PC-3 (cell line): Measurements from ENCODE around the gene GPRC6A. TPM values are rescaled to one million over a fixed set of nuclear protein-coding genes. Genes with fewer than 3 reads are reported as not detected.

Experiments
- ATAC-seq: fragments of 200-7000 bp; cut with Tn5 transposase; 2 replicates; pipeline ENCODE4 v1.9.1; 2020; ENCODE audit warnings: mild to moderate bottlenecking, moderate library complexity
- BruUV-seq: library from RNA; stranded (reverse); fragments of 400-500 nt; replicated peaks from 2 replicates; lab custom pipeline; 2021; lab: Mats Ljungman, UMichigan
- CTCF ChIA-PET: fragments of 300-600 bp; sonication (Branson Sonifier 250); formaldehyde crosslinking; loops from one replicate; lab custom pipeline; 2022; ENCODE audit warnings: antibody characterized with exemption; lab: Charles Lee
- POLR2A ChIA-PET: fragments of 300-600 bp; sonication (Branson Sonifier 250); formaldehyde crosslinking; loops from one replicate; lab custom pipeline; 2022; ENCODE audit warnings: antibody characterized with exemption; ENCODE audit not compliant: unreplicated experiment; lab: Charles Lee
- DNase-seq: peaks from one replicate; pipeline ENCODE4 v3.0.0-alpha.2; 2015
- H2AFZ ChIP-seq: fragments of 300-600 bp; sonication (generic); 2 replicates; pipeline ENCODE4 v1.6.0; 2016; ENCODE audit warnings: antibody characterized with exemption, low read length
- H3F3A ChIP-seq: fragments of 300-600 bp; sonication (generic); one replicate; pipeline ENCODE4 v1.6.0; 2017; ENCODE audit warnings: antibody characterized with exemption, low read length, control low read depth, mild to moderate bottlenecking; ENCODE audit not compliant: unreplicated experiment
- H3K27ac ChIP-seq: fragments of 300-600 bp; sonication (generic); 2 replicates; pipeline ENCODE4 v1.5.1; 2016; ENCODE audit warnings: mild to moderate bottlenecking, low read length
- H3K27me3 ChIP-seq: fragments of 300-600 bp; sonication (generic); 2 replicates; pipeline ENCODE4 v1.6.1; 2016; ENCODE audit warnings: low read length, mixed read lengths
- H3K36me3 ChIP-seq: fragments of 300-600 bp; sonication (generic); 2 replicates; pipeline ENCODE4 v1.6.1; 2016; ENCODE audit warnings: low read depth, mixed run types, low read length, mixed read lengths
- H3K4me1 ChIP-seq: fragments of 300-600 bp; sonication (generic); 2 replicates; pipeline ENCODE4 v1.5.1; 2016; ENCODE audit warnings: low read length; ENCODE audit not compliant: insufficient read depth
- H3K4me2 ChIP-seq: fragments of 300-600 bp; sonication (generic); 2 replicates; pipeline ENCODE4 v1.6.0; 2016; ENCODE audit warnings: low read length
- H3K4me3 ChIP-seq: fragments of 300-600 bp; sonication (generic); 2 replicates; pipeline ENCODE4 v1.5.1; 2016; ENCODE audit warnings: mild to moderate bottlenecking, low read length, mixed read lengths
- H3K79me2 ChIP-seq: fragments of 300-600 bp; sonication (generic); 2 replicates; pipeline ENCODE4 v1.6.1; 2017; ENCODE audit warnings: low read length, mixed read lengths
- H3K9ac ChIP-seq: fragments of 300-600 bp; sonication (generic); 2 replicates; pipeline ENCODE4 v1.6.0; 2016; ENCODE audit warnings: mild to moderate bottlenecking, low read length
- H3K9me2 ChIP-seq: fragments of 300-600 bp; sonication (generic); replicated peaks from 2 replicates; pipeline ENCODE4 v1.6.1; 2016; ENCODE audit warnings: mixed run types, low read length, mixed read lengths
- H3K9me3 ChIP-seq: fragments of 300-600 bp; sonication (generic); 2 replicates; pipeline ENCODE4 v1.6.1; 2016; ENCODE audit warnings: low read length, mixed read lengths
- H4K20me1 ChIP-seq: fragments of 300-600 bp; sonication (generic); 2 replicates; pipeline ENCODE4 v1.6.1; 2016; ENCODE audit warnings: low read length, mixed read lengths
- EZH2 ChIP-seq: fragments of 300-600 bp; sonication (generic); IDR thresholded peaks from one replicate; pipeline ENCODE4 v1.6.1; 2017; ENCODE audit warnings: antibody characterized with exemption, mild to moderate bottlenecking, low read length; ENCODE audit not compliant: unreplicated experiment
- EZH2phosphoT487 ChIP-seq: fragments of 300-600 bp; sonication (generic); IDR thresholded peaks from 2 replicates; pipeline ENCODE4 v1.6.1; 2018; ENCODE audit warnings: mild to moderate bottlenecking, antibody characterized with exemption, low read length, borderline replicate concordance
- intact Hi-C: fragments of 100-400 bp; cut with micrococcal nuclease; formaldehyde crosslinking; loops from 2 replicates; pipeline ENCODE4 v1.9.0; 2023
- total RNA-seq: library from RNA; depleted of rRNA; stranded (reverse); fragments of >200 nt; gene quantifications from 2 replicates; pipeline ENCODE4 v1.2.3, GENCODE V29; 2014
- TF ChIP-seq, protein P1 (sequence below): fragments of 300-600 bp; sonication (generic); conservative IDR thresholded peaks from 2 replicates; pipeline ENCODE4 v1.5.1; 2017; ENCODE audit warnings: antibody characterized with exemption, low read depth, mild to moderate bottlenecking, low read length

Gene GPRC6A
- total RNA-seq, 1 experiment from 2014 or later = not detected

DNA sequence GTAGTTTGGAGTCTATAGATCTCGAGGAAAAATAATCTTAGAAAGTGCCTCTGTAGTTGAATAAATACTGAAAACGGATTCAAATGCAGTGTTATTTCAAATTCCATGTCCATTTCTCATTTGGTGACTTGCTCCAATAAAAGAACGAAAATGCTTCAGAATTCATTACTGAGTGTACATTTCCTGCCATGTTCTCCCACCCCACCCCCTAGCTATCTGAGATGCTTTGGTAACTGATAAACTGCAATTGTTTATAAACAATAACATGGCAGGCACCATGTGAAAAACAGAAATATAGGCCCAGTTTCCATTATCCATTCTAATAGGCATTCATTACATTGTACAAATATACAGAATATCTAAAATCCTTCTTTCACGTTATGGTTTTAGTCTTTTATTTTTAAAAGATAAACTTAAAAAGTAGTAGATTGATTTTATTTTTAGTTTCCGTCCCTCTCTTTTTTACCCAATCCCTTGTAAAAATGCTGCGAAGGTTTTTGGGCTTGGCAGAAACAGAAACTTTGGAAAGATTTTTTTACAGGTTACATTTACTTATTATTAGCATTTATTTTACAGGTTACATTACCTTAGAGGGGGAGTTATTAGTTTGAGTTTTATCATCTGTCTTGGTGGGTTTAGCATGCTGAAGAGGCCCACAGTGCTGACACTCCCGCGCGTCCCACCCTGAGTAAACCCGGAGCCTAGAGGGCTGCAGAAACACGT lies 64.8 kb downstream of the GPRC6A start:
- BruUV-seq = no TSS peak
- H3K9me2 ChIP-seq = no peaks in the 10 kb centered on the region
- no peak overlapping the region for H3K4me2 ChIP-seq
- no peaks in the 10 kb centered on the region for H3F3A ChIP-seq
- ChIA-PET CTCF (no interaction called here), POLR2A (no interaction called here)
- H3K27ac ChIP-seq = no peak overlapping the region
- no peaks in the 10 kb centered on the region for H3K79me2 ChIP-seq
- intact Hi-C loops = no loop called here
- no peaks in the 10 kb centered on the region for H3K27me3 ChIP-seq
- no peak for ATAC-seq
- no peaks in the 10 kb centered on the region for H3K36me3 ChIP-seq
- no peak overlapping the region for H2AFZ ChIP-seq
- DNase-seq = no peak
- H3K4me3 ChIP-seq = no peak overlapping the region
- H3K9me3 ChIP-seq = no peaks in the 10 kb centered on the region
- no peaks in the 10 kb centered on the region for H4K20me1 ChIP-seq
- no peaks in the 10 kb centered on the region for H3K4me1 ChIP-seq
- TF ChIP-seq, protein P1, sequence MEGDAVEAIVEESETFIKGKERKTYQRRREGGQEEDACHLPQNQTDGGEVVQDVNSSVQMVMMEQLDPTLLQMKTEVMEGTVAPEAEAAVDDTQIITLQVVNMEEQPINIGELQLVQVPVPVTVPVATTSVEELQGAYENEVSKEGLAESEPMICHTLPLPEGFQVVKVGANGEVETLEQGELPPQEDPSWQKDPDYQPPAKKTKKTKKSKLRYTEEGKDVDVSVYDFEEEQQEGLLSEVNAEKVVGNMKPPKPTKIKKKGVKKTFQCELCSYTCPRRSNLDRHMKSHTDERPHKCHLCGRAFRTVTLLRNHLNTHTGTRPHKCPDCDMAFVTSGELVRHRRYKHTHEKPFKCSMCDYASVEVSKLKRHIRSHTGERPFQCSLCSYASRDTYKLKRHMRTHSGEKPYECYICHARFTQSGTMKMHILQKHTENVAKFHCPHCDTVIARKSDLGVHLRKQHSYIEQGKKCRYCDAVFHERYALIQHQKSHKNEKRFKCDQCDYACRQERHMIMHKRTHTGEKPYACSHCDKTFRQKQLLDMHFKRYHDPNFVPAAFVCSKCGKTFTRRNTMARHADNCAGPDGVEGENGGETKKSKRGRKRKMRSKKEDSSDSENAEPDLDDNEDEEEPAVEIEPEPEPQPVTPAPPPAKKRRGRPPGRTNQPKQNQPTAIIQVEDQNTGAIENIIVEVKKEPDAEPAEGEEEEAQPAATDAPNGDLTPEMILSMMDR = no peak
- no peak for TF ChIP-seq EZH2phosphoT487
- no peak for TF ChIP-seq EZH2
- H3K9ac ChIP-seq = no peak overlapping the region

DNA sequence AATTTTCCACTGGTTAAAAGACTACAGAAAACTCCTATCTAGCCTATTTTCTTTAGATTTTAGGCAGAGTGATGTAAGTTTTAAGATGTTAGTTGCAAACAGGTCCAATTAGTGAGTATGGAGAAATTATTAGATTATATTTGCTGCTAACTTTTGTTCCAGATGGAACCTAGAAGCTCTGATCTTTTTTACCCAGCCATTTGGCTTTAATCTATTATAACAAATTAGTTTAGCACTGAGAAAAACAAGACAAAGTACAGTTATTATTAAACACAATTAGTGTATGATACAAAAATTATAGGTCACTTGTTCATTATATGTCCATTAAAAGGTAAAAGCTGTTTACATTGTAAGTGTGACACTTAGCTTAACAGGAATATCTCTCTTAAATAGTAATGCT lies 65.8 kb downstream of the GPRC6A start:
- Histone ChIP-seq H3K79me2 (no peaks in the 10 kb centered on the region), H3K9me2 (no peaks in the 10 kb centered on the region), H3K9ac (no peak overlapping the region), H3K9me3 (no peaks in the 10 kb centered on the region), H3F3A (no peaks in the 10 kb centered on the region), H3K4me1 (no peaks in the 10 kb centered on the region), H3K27ac (no peak overlapping the region), H3K36me3 (no peaks in the 10 kb centered on the region), H4K20me1 (no peaks in the 10 kb centered on the region), H3K4me3 (no peak overlapping the region), H2AFZ (no peak overlapping the region), H3K27me3 (no peaks in the 10 kb centered on the region), H3K4me2 (no peak overlapping the region)
- CTCF ChIA-PET = no interaction called here
- BruUV-seq = no TSS peak
- no peak for DNase-seq
- intact Hi-C loops = no loop called here
- POLR2A ChIA-PET = no interaction called here
- no peak for TF ChIP-seq EZH2phosphoT487
- no peak for TF ChIP-seq EZH2
- TF ChIP-seq, protein P1 = no peak
- no peak for ATAC-seq

DNA sequence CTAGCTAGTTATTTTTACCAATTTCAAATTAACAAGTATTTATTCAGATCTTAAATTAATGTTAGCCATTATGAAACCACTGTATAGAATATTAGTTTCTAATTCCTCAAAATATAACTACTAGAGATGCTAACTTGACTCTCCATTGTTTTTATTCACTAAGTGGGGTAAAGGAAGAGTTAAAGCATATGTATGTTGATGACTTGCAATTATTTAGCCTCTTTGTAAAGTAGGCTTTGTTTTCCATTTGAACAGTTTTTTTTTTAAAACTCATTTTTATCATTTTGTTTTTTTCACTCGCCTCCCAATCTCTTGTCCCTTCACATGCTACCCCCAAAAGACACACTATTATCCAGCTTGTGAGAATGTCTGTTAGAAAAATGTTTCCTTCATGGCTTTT lies 66.6 kb downstream of the GPRC6A start:
- TF ChIP-seq EZH2phosphoT487 (no peak), EZH2 (no peak)
- Histone ChIP-seq H3K27me3 (no peaks in the 10 kb centered on the region), H3K36me3 (no peaks in the 10 kb centered on the region), H3K9ac (no peak overlapping the region), H3F3A (no peaks in the 10 kb centered on the region), H2AFZ (no peak overlapping the region), H3K9me2 (no peaks in the 10 kb centered on the region), H3K9me3 (no peaks in the 10 kb centered on the region), H3K27ac (no peak overlapping the region), H3K4me1 (no peaks in the 10 kb centered on the region), H4K20me1 (no peaks in the 10 kb centered on the region), H3K79me2 (no peaks in the 10 kb centered on the region), H3K4me3 (no peak overlapping the region), H3K4me2 (no peak overlapping the region)
- ATAC-seq (no peak), DNase-seq (no peak)
- CTCF ChIA-PET = interaction anchor here (0.6 kb wide), 1 partner anchor 548 kb away, joined by 3 read pairs; no protein-coding TSS in a partner anchor
- POLR2A ChIA-PET = no interaction called here
- BruUV-seq = no TSS peak
- intact Hi-C loops = no loop called here
